ENCODE results near the gene TLE2. TPM values are rescaled to one million over a fixed set of nuclear protein-coding genes. Genes with fewer than 3 reads are reported as not detected.

TLE2 gene
- total RNA-seq, 1 experiment from 2014 or later: 6.2 TPM

GRCh38 chr19:3001235-3001800, 27.8 kb downstream of the TLE2 start:
- TF ChIP-seq REST (IDR thresholded peaks at IDR 0.05; ENCODE audit: insufficient read depth in 1 of 2, low read depth in 2 of 2, low read length in 1 of 2) (no peak), TCF7L2 (IDR thresholded peaks at IDR 0.05; ENCODE audit: low read depth, low read length) (no peak), SIN3A (IDR thresholded peaks at IDR 0.05; ENCODE audit: borderline replicate concordance, insufficient read depth, low read depth, low read length) (no peak), CTCF (IDR thresholded peaks at IDR 0.05) (no peak), POLR2AphosphoS5 (IDR thresholded peaks at IDR 0.05; ENCODE audit: low read depth, low read length) (no peak)
- DNase-seq (ENCODE audit: low read depth, low spot score): no peak
- Histone ChIP-seq H3K36me3 (ENCODE audit: control insufficient read depth, insufficient read depth, low read length) (no peaks in the 10 kb centered on the region), H3K27ac (ENCODE audit: low read length) (no peak overlapping the region), H3K4me3 (ENCODE audit: low read depth in 2 of 2, low read length in 2 of 2) (no peak overlapping the region), H3K9me3 (ENCODE audit: control insufficient read depth, insufficient read depth, low read depth, low read length) (no peaks in the 10 kb centered on the region), H3K4me1 (ENCODE audit: control insufficient read depth, insufficient read depth, low read length) (no peaks in the 10 kb centered on the region), H3K27me3 (ENCODE audit: control insufficient read depth, insufficient read depth, low read length) (no peaks in the 10 kb centered on the region)
- in situ Hi-C loops (cut with HindIII; ENCODE audit: low pct_unique_long_range_greater_than_20kb, low sequenced_read_pairs) (no loop called here), intact Hi-C loops (cut with micrococcal nuclease; ENCODE audit: unreplicated experiment) (no loop called here)
- CTCF ChIA-PET: no interaction called here
- BruUV-seq (replicated peaks): no TSS peak
- no peak for ATAC-seq
- POLR2A ChIA-PET: no interaction called here

GRCh38 chr19:2998642-2999041, 30.4 kb downstream of the TLE2 start:
- BruUV-seq (replicated peaks): no TSS peak
- H3K4me1 ChIP-seq (ENCODE audit: control insufficient read depth, insufficient read depth, low read length): no peaks in the 10 kb centered on the region

More at GRCh38 chr19:2998642-2999041, 30.4 kb downstream of the TLE2 start:
- Histone ChIP-seq H3K9me3 (ENCODE audit: control insufficient read depth, insufficient read depth, low read depth, low read length) (no peaks in the 10 kb centered on the region), H3K27ac (ENCODE audit: low read length) (no peak overlapping the region), H3K27me3 (ENCODE audit: control insufficient read depth, insufficient read depth, low read length) (no peaks in the 10 kb centered on the region), H3K36me3 (ENCODE audit: control insufficient read depth, insufficient read depth, low read length) (no peaks in the 10 kb centered on the region), H3K4me3 (ENCODE audit: low read depth in 2 of 2, low read length in 2 of 2) (no peak overlapping the region)
- ChIA-PET POLR2A (no interaction called here), CTCF (no interaction called here)
- in situ Hi-C loops (cut with HindIII; ENCODE audit: low pct_unique_long_range_greater_than_20kb, low sequenced_read_pairs) (no loop called here), intact Hi-C loops (cut with micrococcal nuclease; ENCODE audit: unreplicated experiment) (no loop called here)
- DNase-seq (ENCODE audit: low read depth, low spot score): no peak
- ATAC-seq: no peak
- TF ChIP-seq TCF7L2 (IDR thresholded peaks at IDR 0.05; ENCODE audit: low read depth, low read length) (no peak), CTCF (IDR thresholded peaks at IDR 0.05) (no peak), POLR2AphosphoS5 (IDR thresholded peaks at IDR 0.05; ENCODE audit: low read depth, low read length) (no peak), SIN3A (IDR thresholded peaks at IDR 0.05; ENCODE audit: borderline replicate concordance, insufficient read depth, low read depth, low read length) (no peak), REST (IDR thresholded peaks at IDR 0.05; ENCODE audit: insufficient read depth in 1 of 2, low read depth in 2 of 2, low read length in 1 of 2) (no peak)

Measured in Panc1 (cell line).